GM23338 (cell line): Measurements from ENCODE around the gene SCAF8. TPM values are rescaled to one million over a fixed set of nuclear protein-coding genes. Genes with fewer than 3 reads are reported as not detected.

Experiments used
- ATAC-seq: fragments of 200-7000 bp; cut with Tn5 transposase; 3 replicates; pipeline ENCODE4 v1.9.1; 2020
- DNase-seq: peaks from one replicate; pipeline ENCODE4 v3.0.0-alpha.2; 2015; ENCODE audit warnings: low spot score
- H2AFZ ChIP-seq: fragments of 200-600 bp; sonication (generic); 2 replicates; pipeline ENCODE4 v1.8.0; 2016; ENCODE audit warnings: antibody characterized with exemption, mild to moderate bottlenecking, moderate library complexity
- H3F3A ChIP-seq: fragments of 200-600 bp; sonication (generic); replicated peaks from 2 replicates; pipeline ENCODE4 v1.8.0; 2017; ENCODE audit warnings: antibody characterized with exemption, mixed run types, low read depth
- H3K27ac ChIP-seq: fragments of 200-600 bp; sonication (generic); 2 replicates; pipeline ENCODE4 v1.6.1; 2016; ENCODE audit warnings: low read depth
- H3K27me3 ChIP-seq: fragments of 200-600 bp; sonication (generic); 2 replicates; pipeline ENCODE4 v1.8.0; 2016; ENCODE audit warnings: mild to moderate bottlenecking, mixed run types, moderate library complexity; ENCODE audit not compliant: insufficient read depth
- H3K36me3 ChIP-seq: fragments of 200-600 bp; sonication (generic); 2 replicates; pipeline ENCODE4 v1.8.0; 2016; ENCODE audit warnings: mild to moderate bottlenecking; ENCODE audit not compliant: insufficient read depth
- H3K4me1 ChIP-seq: fragments of 200-600 bp; sonication (generic); 2 replicates; pipeline ENCODE4 v1.8.0; 2016; ENCODE audit warnings: mild to moderate bottlenecking, moderate library complexity; ENCODE audit not compliant: insufficient read depth
- H3K4me2 ChIP-seq: fragments of 200-600 bp; sonication (generic); 2 replicates; pipeline ENCODE4 v1.7.1; 2017; ENCODE audit warnings: mixed run types
- H3K4me3 ChIP-seq: fragments of 200-600 bp; sonication (generic); 2 replicates; pipeline ENCODE4 v1.6.1; 2016; ENCODE audit warnings: mixed run types
- H3K79me2 ChIP-seq: fragments of 200-600 bp; sonication (generic); replicated peaks from 2 replicates; pipeline ENCODE4 v1.8.0; 2017; ENCODE audit warnings: mild to moderate bottlenecking; ENCODE audit not compliant: insufficient read depth
- H3K9me2 ChIP-seq: fragments of 200-600 bp; sonication (generic); 2 replicates; pipeline ENCODE4 v1.8.0; 2017; ENCODE audit not compliant: insufficient read depth
- H4K20me1 ChIP-seq: fragments of 200-600 bp; sonication (generic); replicated peaks from 2 replicates; pipeline ENCODE4 v1.8.0; 2017; ENCODE audit warnings: mild to moderate bottlenecking; ENCODE audit not compliant: insufficient read depth
- H3K27ac Mint-ChIP-seq: 2 replicates; pipeline ENCODE4 v1.8.0; 2020; ENCODE audit warnings: inconsistent platforms, mild to moderate bottlenecking, moderate library complexity, mixed read lengths
- H3K27me3 Mint-ChIP-seq: 3 replicates; pipeline ENCODE4 v1.8.0; 2022; ENCODE audit warnings: low read depth, mild to moderate bottlenecking, moderate library complexity, mixed read lengths, inconsistent platforms; ENCODE audit not compliant: insufficient read depth, poor library complexity
- H3K36me3 Mint-ChIP-seq: 3 replicates; pipeline ENCODE4 v1.8.0; 2021; ENCODE audit warnings: low read depth, mild to moderate bottlenecking, inconsistent platforms, moderate library complexity, mixed read lengths
- H3K4me1 Mint-ChIP-seq: 3 replicates; pipeline ENCODE4 v1.8.0; 2020; ENCODE audit warnings: mild to moderate bottlenecking, inconsistent platforms, mixed read lengths
- H3K4me3 Mint-ChIP-seq: 3 replicates; pipeline ENCODE4 v1.8.0; 2021; ENCODE audit warnings: moderate library complexity, mild to moderate bottlenecking, inconsistent platforms, mixed read lengths
- H3K9me3 Mint-ChIP-seq: 3 replicates; pipeline ENCODE4 v1.8.0; 2020; ENCODE audit warnings: moderate library complexity, mild to moderate bottlenecking, inconsistent platforms, mixed read lengths
- CREB1 ChIP-seq: fragments of 250-450 bp; sonication (Bioruptor Pico); IDR thresholded peaks from 2 replicates; pipeline ENCODE4 v1.5.0; 2020; ENCODE audit warnings: low read depth, mild to moderate bottlenecking, moderate library complexity
- EZH2 ChIP-seq: fragments of 200-600 bp; sonication (generic); IDR thresholded peaks from one replicate; pipeline ENCODE4 v1.8.0; 2017; ENCODE audit warnings: antibody characterized with exemption, mild to moderate bottlenecking, low read depth; ENCODE audit not compliant: unreplicated experiment
- EZH2phosphoT487 ChIP-seq: fragments of 200-600 bp; sonication (generic); IDR thresholded peaks from one replicate; pipeline ENCODE4 v1.8.1; 2018; ENCODE audit warnings: antibody characterized with exemption; ENCODE audit not compliant: unreplicated experiment
- JUNB ChIP-seq: IDR thresholded peaks from one replicate; pipeline ENCODE4 v1.6.1; 2016; ENCODE audit warnings: antibody characterized with exemption; ENCODE audit not compliant: unreplicated experiment
- NANOG ChIP-seq: IDR thresholded peaks from 2 replicates; pipeline ENCODE4 v1.6.1; 2016; ENCODE audit warnings: antibody characterized with exemption, borderline replicate concordance
- POLR2AphosphoS5 ChIP-seq: IDR thresholded peaks from 2 replicates; pipeline ENCODE4 v1.6.1; 2016; ENCODE audit warnings: antibody characterized with exemption, low read depth
- REST ChIP-seq: IDR thresholded peaks from one replicate; pipeline ENCODE4 v1.6.1; 2018; ENCODE audit warnings: antibody characterized with exemption; ENCODE audit not compliant: unreplicated experiment
- STAT1 ChIP-seq: IDR thresholded peaks from one replicate; pipeline ENCODE4 v1.6.1; 2016; ENCODE audit warnings: antibody characterized with exemption; ENCODE audit not compliant: unreplicated experiment
- ZNF114 ChIP-seq: fragments of 250-450 bp; sonication (Bioruptor Pico); IDR thresholded peaks from 2 replicates; pipeline ENCODE4 v1.5.0; 2020; ENCODE audit warnings: mild to moderate bottlenecking, moderate library complexity
- ZNF331 ChIP-seq: fragments of 250-450 bp; sonication (Bioruptor Pico); IDR thresholded peaks from 2 replicates; pipeline ENCODE4 v1.5.0; 2020; ENCODE audit warnings: low read depth, mild to moderate bottlenecking, moderate library complexity
- ZNF462 ChIP-seq: fragments of 250-450 bp; sonication (Bioruptor Pico); IDR thresholded peaks from 2 replicates; pipeline ENCODE4 v1.5.0; 2020; ENCODE audit warnings: mild to moderate bottlenecking, moderate library complexity
- polyA plus RNA-seq: library from polyadenylated mRNA; unstranded; fragments of >200 nt; fragmentation: Nextera tagmentation; extraction: Ambion mirVana; gene quantifications from 2 replicates; pipeline ENCODE4 v1.2.1, GENCODE V29; 2016
- total RNA-seq: library from RNA; depleted of rRNA; stranded (reverse); fragments of >200 nt; shearing (Covaris generic); gene quantifications from 2 replicates; pipeline ENCODE4 v1.2.3, GENCODE V29; 2014
- TF ChIP-seq, protein P1 (sequence below): IDR thresholded peaks from 2 replicates; pipeline ENCODE4 v1.6.1; 2016; ENCODE audit warnings: antibody characterized with exemption
- TF ChIP-seq, protein P2 (sequence below), 2 experiments: fragments of 200-600 bp in 1 of 2; sonication (generic) in 1 of 2; conservative IDR thresholded peaks; 2 replicates each; pipeline versions ENCODE4 v1.5.1 to v1.6.1; 2016 to 2017; ENCODE audit warnings: antibody characterized with exemption in 2 of 2, low read depth in 2 of 2, mild to moderate bottlenecking in 2 of 2, moderate library complexity in 1 of 2

SCAF8 gene
- total and polyA plus RNA-seq, 2 experiments from 2014 or later = 13.8 to 37.9 TPM

DNA sequence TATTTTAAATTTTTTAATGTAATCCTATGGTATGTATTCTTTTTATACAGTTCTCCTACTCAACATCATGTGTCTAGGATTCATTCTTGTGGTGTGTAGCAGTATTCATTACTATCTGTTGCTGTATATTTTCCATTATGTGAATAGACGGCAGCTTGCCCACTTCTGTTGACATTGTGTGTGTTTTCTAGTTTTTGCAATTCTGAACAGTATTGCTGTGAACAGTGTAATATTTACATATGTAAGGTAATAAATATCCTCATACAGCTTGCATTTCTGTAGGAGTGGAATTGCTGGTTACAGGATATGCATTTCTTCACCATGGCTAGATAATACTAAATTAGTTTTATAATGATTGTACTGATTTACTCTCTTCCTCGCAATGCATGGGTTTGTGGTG, 51.9 kb downstream of the SCAF8 start:
- peaks cover 93% of the 10 kb centered on the region for H3K79me2 ChIP-seq
- Mint-ChIP-seq H3K4me1 (peaks cover 31% of the 10 kb centered on the region), H3K27ac (no peak overlapping the region), H3K9me3 (no peaks in the 10 kb centered on the region), H3K36me3 (peaks cover 30% of the 10 kb centered on the region; the same call in 2 of the 3 replicates), H3K27me3 (no peaks in the 10 kb centered on the region), H3K4me3 (no peak overlapping the region)
- DNase-seq (no peak), ATAC-seq (no peak)
- no peaks in the 10 kb centered on the region for H3K27me3 ChIP-seq
- H3K4me1 ChIP-seq = peaks cover 16% of the 10 kb centered on the region
- no peak overlapping the region for H3K27ac ChIP-seq
- H3K9me2 ChIP-seq = no peaks in the 10 kb centered on the region
- H3K4me3 ChIP-seq = no peak overlapping the region
- H3K36me3 ChIP-seq = no peaks in the 10 kb centered on the region; the same call in 1 of the 2 replicates
- H2AFZ ChIP-seq = no peak overlapping the region
- no peaks in the 10 kb centered on the region for H3F3A ChIP-seq
- TF ChIP-seq ZNF462 = no peak
- TF ChIP-seq EZH2 = no peak
- no peak for TF ChIP-seq POLR2AphosphoS5
- TF ChIP-seq ZNF114 = no peak
- TF ChIP-seq CREB1 = no peak
- TF ChIP-seq JUNB = no peak
- no peak for TF ChIP-seq EZH2phosphoT487
- TF ChIP-seq STAT1 = no peak
- TF ChIP-seq NANOG = no peak
- TF ChIP-seq ZNF331 (CRISPR knock-in tag) = no peak
- TF ChIP-seq, protein P1, sequence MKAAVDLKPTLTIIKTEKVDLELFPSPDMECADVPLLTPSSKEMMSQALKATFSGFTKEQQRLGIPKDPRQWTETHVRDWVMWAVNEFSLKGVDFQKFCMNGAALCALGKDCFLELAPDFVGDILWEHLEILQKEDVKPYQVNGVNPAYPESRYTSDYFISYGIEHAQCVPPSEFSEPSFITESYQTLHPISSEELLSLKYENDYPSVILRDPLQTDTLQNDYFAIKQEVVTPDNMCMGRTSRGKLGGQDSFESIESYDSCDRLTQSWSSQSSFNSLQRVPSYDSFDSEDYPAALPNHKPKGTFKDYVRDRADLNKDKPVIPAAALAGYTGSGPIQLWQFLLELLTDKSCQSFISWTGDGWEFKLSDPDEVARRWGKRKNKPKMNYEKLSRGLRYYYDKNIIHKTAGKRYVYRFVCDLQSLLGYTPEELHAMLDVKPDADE = no peak
- TF ChIP-seq, protein P2, sequence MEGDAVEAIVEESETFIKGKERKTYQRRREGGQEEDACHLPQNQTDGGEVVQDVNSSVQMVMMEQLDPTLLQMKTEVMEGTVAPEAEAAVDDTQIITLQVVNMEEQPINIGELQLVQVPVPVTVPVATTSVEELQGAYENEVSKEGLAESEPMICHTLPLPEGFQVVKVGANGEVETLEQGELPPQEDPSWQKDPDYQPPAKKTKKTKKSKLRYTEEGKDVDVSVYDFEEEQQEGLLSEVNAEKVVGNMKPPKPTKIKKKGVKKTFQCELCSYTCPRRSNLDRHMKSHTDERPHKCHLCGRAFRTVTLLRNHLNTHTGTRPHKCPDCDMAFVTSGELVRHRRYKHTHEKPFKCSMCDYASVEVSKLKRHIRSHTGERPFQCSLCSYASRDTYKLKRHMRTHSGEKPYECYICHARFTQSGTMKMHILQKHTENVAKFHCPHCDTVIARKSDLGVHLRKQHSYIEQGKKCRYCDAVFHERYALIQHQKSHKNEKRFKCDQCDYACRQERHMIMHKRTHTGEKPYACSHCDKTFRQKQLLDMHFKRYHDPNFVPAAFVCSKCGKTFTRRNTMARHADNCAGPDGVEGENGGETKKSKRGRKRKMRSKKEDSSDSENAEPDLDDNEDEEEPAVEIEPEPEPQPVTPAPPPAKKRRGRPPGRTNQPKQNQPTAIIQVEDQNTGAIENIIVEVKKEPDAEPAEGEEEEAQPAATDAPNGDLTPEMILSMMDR (conservative IDR thresholded peaks at IDR 0.05; ENCODE audit: low read depth in 2 of 2) = no peak
- TF ChIP-seq REST = no peak
- peaks cover 5% of the 10 kb centered on the region; the same call in 1 of the 2 replicates for H4K20me1 ChIP-seq
- H3K4me2 ChIP-seq = no peak overlapping the region
